Measurements from ENCODE around the gene LRRK1. TPM values are rescaled to one million over a fixed set of nuclear protein-coding genes. Genes with fewer than 3 reads are reported as not detected.
A peak's percentile ranks its signal among the peaks of the same experiment; 100 is the strongest.

LRRK1 gene
- total and polyA plus RNA-seq, 2 of the 13 experiments (the other 11 are each of a cell fraction or from before 2014, with no cell fraction given), result 0.13 to 1.2 TPM

DNA sequence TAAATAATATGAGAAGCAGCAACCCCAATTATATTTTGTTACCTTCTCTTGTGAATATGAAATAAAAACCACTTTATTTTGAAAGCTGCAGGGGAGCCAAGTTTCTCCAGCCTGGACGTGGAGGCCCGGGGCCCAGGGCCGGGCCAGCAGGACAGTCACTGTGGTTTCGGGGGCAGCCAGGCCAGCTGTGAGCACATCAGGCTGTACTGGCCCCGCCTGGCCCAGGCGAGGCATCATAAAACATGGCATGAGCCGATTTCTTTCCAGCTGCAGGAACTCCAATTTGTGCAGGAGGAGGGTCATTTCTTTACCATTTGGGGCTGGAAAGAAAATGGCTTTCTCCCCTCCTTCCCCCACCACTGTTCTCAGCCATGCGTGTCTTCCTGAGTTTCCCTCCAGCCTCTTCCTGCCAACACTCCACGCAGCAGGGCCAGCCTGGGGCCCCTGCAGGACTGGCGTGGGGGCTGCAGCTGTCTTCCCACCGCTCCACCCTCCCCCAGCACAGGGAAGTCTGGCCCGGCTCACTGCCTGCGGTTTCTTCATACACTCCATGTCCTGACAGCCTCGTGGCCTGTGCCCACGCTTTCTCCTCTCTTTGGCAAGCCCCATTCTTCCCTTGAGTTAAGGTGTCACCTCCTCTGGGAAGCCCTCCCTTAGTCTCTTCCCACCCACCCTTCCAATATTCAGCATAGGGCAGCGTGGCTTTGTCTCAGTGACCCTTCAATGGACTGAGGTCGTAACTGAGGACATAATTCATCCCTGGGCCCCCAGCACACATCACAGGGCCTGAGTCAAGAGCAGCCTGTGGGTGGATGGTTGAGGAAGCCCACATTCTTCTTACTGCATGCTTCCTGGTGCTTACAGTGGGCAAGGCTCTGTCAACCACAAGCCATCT is 196.9 kb downstream of the LRRK1 start:
- H3K79me2 ChIP-seq (ENCODE audit: insufficient read depth, low read length), result no peaks in the 10 kb centered on the region
- ChIA-PET CTCF (ENCODE audit: low intra/inter-chr PET ratio, low total read pairs) (no interaction called here), POLR2A (no interaction called here)
- no TSS peak for BruUV-seq (replicated peaks)
- no peaks in the 10 kb centered on the region for H3K9me3 ChIP-seq (ENCODE audit: low read length)
- DNase-seq (ENCODE audit: low spot score), result no peak
- no peak for ATAC-seq
- in situ Hi-C loops (cut with HindIII; ENCODE audit: extremely low pct_ligation_motif_present, low pct_unique_long_range_greater_than_20kb), result no loop called here
- no peak for FAIRE-seq
- H3K27me3 ChIP-seq (ENCODE audit: control insufficient read depth in 1 of 2, insufficient read depth in 2 of 2, low read length in 2 of 2), result peaks cover 10 to 58% of the 10 kb centered on the region in 2 experiments
- no peak overlapping the region for H3K4me3 ChIP-seq (replicated peaks in 1 of 3; ENCODE audit: insufficient read depth in 1 of 3, low read depth in 2 of 3, low read length in 3 of 3)
- H3K9ac ChIP-seq (ENCODE audit: insufficient read depth, low read depth, low read length), result no peak overlapping the region
- H3K27ac ChIP-seq (ENCODE audit: extremely low read length, insufficient read depth, low read length), result no peak overlapping the region
- H3K36me3 ChIP-seq (replicated peaks in 1 of 2; ENCODE audit: control insufficient read depth in 1 of 2, insufficient read depth in 2 of 2, low read length in 2 of 2), result no peaks in the 10 kb centered on the region
- no peak overlapping the region for H2AFZ ChIP-seq (ENCODE audit: low read length)
- no peaks in the 10 kb centered on the region for H4K20me1 ChIP-seq (ENCODE audit: insufficient read depth, low read length)
- intact Hi-C loops (cut with micrococcal nuclease; ENCODE audit: unreplicated experiment), result no loop called here
- H3K4me1 ChIP-seq (ENCODE audit: insufficient read depth, low read length), result peaks cover 38% of the 10 kb centered on the region
- WGBS (ENCODE audit: low lambda C conversion rate), result 35% methylated on average over 15 of the region's 17 CpGs
- H3K4me2 ChIP-seq (ENCODE audit: low read depth, low read length), result peak overlapping the region; percentile 32; the same call in 1 of the 2 replicates
- TF ChIP-seq ZFP1 (CRISPR knock-in tag; IDR thresholded peaks at IDR 0.05) (no peak), MEIS2 (CRISPR knock-in tag; IDR thresholded peaks at IDR 0.05) (no peak), ZKSCAN1 (IDR thresholded peaks at IDR 0.05; ENCODE audit: low read length) (no peak), NFE2L2 (IDR thresholded peaks at IDR 0.05; ENCODE audit: low read length) (no peak), RAD51 (IDR thresholded peaks at IDR 0.05; ENCODE audit: borderline replicate concordance) (no peak), ZNF225 (CRISPR knock-in tag; IDR thresholded peaks at IDR 0.05) (no peak), ZNF607 (CRISPR knock-in tag; IDR thresholded peaks at IDR 0.05; ENCODE audit: borderline replicate concordance) (no peak), SPEN (CRISPR knock-in tag; IDR thresholded peaks at IDR 0.05; ENCODE audit: low read depth) (no peak)
- TF ChIP-seq, protein P1, sequence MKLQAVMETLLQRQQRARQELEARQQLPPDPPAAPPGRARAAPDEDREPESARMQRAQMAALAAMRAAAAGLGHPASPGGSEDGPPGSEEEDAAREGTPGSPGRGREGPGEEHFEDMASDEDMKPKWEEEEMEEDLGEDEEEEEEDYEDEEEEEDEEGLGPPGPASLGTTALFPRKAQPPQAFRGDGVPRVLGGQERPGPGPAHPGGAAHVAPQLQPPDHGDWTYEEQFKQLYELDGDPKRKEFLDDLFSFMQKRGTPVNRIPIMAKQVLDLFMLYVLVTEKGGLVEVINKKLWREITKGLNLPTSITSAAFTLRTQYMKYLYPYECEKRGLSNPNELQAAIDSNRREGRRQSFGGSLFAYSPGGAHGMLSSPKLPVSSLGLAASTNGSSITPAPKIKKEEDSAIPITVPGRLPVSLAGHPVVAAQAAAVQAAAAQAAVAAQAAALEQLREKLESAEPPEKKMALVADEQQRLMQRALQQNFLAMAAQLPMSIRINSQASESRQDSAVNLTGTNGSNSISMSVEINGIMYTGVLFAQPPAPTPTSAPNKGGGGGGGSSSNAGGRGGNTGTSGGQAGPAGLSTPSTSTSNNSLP (IDR thresholded peaks at IDR 0.05; ENCODE audit: low read depth, low read length), result no peak
- TF ChIP-seq, protein P2, sequence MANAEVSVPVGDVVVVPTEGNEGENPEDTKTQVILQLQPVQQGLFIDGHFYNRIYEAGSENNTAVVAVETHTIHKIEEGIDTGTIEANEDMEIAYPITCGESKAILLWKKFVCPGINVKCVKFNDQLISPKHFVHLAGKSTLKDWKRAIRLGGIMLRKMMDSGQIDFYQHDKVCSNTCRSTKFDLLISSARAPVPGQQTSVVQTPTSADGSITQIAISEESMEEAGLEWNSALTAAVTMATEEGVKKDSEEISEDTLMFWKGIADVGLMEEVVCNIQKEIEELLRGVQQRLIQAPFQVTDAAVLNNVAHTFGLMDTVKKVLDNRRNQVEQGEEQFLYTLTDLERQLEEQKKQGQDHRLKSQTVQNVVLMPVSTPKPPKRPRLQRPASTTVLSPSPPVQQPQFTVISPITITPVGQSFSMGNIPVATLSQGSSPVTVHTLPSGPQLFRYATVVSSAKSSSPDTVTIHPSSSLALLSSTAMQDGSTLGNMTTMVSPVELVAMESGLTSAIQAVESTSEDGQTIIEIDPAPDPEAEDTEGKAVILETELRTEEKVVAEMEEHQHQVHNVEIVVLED (CRISPR knock-in tag; IDR thresholded peaks at IDR 0.05; ENCODE audit: borderline replicate concordance), result no peak
- TF ChIP-seq, protein P3, sequence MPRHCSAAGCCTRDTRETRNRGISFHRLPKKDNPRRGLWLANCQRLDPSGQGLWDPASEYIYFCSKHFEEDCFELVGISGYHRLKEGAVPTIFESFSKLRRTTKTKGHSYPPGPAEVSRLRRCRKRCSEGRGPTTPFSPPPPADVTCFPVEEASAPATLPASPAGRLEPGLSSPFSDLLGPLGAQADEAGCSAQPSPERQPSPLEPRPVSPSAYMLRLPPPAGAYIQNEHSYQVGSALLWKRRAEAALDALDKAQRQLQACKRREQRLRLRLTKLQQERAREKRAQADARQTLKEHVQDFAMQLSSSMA (CRISPR knock-in tag; IDR thresholded peaks at IDR 0.05), result no peak
- TF ChIP-seq, protein P4, sequence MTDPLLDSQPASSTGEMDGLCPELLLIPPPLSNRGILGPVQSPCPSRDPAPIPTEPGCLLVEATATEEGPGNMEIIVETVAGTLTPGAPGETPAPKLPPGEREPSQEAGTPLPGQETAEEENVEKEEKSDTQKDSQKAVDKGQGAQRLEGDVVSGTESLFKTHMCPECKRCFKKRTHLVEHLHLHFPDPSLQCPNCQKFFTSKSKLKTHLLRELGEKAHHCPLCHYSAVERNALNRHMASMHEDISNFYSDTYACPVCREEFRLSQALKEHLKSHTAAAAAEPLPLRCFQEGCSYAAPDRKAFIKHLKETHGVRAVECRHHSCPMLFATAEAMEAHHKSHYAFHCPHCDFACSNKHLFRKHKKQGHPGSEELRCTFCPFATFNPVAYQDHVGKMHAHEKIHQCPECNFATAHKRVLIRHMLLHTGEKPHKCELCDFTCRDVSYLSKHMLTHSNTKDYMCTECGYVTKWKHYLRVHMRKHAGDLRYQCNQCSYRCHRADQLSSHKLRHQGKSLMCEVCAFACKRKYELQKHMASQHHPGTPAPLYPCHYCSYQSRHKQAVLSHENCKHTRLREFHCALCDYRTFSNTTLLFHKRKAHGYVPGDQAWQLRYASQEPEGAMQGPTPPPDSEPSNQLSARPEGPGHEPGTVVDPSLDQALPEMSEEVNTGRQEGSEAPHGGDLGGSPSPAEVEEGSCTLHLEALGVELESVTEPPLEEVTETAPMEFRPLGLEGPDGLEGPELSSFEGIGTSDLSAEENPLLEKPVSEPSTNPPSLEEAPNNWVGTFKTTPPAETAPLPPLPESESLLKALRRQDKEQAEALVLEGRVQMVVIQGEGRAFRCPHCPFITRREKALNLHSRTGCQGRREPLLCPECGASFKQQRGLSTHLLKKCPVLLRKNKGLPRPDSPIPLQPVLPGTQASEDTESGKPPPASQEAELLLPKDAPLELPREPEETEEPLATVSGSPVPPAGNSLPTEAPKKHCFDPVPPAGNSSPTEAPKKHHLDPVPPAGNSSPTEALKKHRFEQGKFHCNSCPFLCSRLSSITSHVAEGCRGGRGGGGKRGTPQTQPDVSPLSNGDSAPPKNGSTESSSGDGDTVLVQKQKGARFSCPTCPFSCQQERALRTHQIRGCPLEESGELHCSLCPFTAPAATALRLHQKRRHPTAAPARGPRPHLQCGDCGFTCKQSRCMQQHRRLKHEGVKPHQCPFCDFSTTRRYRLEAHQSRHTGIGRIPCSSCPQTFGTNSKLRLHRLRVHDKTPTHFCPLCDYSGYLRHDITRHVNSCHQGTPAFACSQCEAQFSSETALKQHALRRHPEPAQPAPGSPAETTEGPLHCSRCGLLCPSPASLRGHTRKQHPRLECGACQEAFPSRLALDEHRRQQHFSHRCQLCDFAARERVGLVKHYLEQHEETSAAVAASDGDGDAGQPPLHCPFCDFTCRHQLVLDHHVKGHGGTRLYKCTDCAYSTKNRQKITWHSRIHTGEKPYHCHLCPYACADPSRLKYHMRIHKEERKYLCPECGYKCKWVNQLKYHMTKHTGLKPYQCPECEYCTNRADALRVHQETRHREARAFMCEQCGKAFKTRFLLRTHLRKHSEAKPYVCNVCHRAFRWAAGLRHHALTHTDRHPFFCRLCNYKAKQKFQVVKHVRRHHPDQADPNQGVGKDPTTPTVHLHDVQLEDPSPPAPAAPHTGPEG (CRISPR knock-in tag; IDR thresholded peaks at IDR 0.05), result no peak
